ENCODE data around the gene ACSF3.
"Not testable (repeated sequence)": the region's sequence is repeated elsewhere in the genome, so short reads cannot be mapped to it uniquely, and the experiment has no call there.

The ACSF3 gene

DNA sequence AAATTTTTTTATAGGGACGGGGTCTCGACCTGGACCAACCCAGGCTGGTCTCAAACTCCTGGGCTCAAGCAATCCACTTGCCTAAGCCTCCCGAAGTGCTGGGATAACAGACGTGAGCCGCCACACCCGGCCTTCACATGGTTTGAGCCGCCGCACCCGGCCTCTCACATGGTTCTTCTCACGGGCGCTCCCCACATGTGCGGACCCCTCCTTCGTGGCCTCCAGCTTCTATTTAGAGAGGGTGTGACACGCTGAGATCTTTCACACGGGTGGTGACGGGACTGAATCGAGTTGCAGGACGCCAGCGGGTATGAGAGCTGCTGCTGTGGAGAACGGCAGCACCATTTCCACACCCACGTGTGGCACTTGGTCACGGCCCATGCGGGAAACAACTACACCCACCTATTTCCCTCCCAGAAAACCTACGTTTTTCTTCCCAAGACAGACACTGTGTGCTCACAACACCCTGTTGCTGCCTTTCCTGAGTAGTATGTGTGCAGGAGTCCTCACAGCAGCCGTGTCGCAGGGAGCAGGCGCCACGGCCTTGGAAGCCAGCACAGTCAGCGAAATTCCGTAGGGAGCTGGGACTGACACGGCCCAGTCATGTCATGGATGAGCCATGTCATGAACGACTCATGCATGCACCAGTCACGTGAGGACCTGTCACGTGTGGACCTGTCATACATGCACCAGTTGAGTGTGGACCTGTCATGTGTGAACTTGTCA lies 20.1 kb upstream of the ACSF3 start:
- DNase-seq (ENCODE audit: low spot score), result no peak

DNA sequence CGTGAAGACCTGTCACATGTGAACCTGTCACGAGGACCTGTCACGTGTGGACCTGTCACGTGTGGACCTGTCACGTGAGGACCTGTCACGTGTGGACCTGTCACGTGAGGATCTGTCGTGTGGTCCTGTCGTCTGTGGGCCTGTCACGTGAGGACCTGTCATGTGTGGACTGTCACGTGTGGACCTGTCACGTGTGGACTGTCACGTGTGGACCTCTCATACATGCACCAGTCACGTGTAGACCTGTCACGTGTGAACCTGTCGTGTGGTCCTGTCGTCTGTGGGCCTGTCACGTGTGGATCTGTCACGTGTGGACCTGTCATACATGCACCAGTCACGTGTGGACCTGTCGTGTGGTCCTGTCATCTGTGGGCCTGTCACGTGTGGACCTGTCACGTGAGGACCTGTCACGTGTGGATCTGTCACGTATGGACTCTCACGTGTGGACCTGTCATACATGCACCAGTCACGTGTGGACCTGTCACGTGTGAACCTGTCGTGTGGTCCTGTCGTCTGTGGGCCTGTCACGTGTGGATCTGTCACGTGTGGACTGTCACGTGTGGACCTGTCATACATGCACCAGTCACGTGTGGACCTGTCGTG lies 19.5 kb upstream of the ACSF3 start:
- DNase-seq (ENCODE audit: low spot score), result not testable (repeated sequence)

DNA sequence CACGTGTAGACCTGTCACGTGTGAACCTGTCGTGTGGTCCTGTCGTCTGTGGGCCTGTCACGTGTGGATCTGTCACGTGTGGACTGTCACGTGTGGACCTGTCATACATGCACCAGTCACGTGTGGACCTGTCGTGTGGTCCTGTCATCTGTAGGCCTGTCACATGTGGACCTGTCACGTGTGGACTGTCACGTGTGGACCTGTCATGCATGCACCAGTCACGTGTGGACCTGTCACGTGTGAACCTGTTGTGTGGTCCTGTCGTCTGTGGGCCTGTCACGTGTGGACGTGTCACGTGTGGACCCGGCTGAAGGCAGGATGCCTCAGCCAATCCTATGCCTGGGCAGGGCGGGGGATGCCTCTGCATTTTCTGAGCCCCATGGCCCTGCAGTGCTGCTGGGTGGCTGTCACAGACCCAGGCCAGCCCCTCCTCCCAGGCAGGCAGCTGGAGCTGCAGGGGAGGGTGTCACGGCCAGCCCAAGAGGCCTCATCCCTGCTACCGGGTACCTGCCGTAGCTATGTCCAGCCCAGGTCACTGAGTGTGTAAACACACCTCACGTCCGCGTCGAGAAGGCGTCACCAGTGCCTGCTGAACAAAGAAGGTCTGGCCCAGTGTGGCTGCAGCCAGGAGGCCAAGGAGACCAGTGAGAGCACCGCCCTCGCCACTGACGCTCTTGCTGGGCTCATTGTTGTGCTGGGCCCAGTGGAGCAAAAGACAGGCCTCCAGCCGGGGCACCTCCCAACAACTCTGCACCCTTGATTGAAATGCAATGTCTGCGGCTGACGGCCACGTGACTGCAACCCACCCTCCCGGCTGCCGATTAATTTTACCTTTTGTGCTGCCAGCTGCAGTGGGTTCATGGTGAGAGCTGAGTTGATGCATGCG lies 18.6 kb upstream of the ACSF3 start:
- DNase-seq (ENCODE audit: low spot score), result no peak

DNA sequence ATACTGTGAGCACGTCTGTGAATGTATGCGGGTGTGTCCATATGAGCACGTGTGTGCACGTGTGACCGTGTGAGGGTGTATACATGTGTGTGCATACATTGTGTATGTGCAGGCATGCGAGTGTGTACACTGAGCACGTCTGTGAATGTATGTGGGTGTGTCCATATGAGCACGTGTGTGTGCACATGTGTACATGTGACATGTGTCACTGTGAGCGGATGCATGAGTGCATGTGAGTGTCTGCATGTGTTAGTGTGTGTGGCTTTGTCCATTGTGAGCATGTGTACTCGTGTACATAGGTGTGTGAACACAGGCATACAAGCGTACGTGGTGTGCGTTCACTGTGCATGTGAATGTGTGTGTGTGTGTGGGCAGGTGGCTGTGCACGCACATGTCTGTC lies 17.5 kb upstream of the ACSF3 start:
- no peak for DNase-seq (ENCODE audit: low spot score)

DNA sequence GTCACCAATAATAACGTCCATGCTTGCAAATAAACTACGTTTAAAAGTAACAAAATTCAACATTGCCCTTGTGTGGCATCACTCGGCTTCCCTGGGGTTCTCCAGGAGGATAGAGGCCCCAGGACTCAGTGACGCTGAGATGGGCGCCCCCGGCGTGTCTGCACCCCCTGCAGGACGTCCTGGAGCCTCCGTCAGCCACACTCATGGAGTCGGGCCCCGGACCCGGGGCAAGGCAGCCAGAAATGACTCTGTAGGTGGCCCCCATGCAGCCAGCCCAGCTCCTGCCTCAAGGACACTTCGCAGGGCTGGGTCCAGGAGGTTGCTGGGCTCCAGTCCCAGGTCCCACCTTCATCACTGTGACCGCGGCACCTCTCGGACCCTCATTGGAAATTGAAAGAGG lies 16.6 kb upstream of the ACSF3 start:
- no peak for DNase-seq (ENCODE audit: low spot score)

DNA sequence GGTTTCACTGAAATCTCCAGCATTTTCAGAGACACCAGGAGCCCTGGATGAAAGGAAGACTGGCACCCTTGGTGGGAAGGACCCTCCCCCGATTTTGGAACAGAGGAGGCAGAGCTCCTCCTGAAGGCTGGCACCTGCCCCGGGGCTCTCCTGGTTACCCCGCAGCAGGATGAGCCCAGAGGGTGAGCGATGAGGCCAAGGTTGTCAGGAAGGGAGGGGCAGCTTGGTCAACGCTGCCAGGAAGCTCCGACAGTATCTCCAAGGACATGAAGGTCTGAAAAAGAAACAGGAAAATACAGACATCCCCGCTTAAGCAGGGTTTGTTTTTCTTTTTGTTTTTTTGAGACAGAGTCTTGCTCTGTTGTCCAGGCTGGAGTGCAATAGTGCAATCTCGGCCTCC lies 15.5 kb upstream of the ACSF3 start:
- no peak for DNase-seq (ENCODE audit: low spot score)

DNA sequence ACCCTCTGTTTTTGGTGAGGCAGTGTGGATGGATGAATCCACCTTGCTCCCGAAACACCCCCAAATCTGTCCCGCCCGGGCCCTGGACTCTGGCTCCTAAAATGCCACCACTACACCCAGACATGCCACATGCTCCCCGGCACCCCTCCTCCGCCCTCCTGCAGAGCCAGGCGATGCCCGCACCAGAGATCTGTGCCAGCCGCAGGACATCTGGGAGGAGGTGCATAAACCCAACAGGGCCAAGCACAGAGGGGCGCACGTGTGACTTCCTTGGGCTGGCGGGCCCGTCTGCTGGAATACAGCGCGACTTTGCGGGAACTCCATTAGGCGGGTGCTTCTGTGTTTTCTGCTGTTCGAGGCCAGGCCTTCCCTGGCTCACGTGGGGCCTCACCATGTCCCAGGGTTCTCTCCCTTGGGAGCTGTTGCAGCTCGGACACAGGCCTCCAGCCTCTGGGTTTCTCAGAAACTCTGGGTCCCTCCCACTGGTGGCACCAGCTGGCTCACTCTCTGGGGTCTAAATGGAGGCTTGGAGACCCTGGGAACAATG lies 14.1 kb upstream of the ACSF3 start:
- DNase-seq (ENCODE audit: low spot score), result no peak

DNA sequence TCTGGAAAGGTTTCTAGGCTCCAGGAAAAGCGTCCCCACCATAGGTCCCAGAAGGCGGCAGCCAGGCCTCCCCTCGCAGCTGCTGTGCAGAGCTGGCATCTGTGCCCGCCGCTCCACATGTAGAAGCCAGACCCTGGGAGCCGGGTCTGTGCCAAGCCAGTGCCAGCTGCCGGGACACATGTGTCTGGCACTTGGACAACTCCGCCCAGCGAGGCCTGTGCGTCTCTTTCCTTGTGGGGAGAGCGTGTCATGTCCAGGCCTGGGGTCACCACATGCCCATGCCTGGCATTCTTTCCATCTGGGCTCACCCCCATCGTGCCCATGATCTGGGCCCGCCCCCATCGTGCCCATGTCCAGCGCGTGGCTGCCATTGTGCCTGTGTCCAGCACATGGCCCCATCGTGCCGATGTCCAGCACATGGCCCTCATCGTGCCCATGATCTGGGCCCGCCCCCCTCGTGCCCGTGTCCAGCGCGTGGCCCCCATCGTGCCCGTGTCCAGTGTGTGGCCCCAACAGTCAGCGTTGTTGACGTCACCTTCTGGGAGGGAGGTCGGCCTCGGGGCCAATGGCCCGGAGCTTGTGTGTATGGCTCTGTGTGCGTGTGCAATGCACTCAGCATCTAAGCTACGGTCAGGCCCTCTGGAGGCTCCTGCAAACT lies 13.3 kb upstream of the ACSF3 start:
- DNase-seq (ENCODE audit: low spot score), result no peak

DNA sequence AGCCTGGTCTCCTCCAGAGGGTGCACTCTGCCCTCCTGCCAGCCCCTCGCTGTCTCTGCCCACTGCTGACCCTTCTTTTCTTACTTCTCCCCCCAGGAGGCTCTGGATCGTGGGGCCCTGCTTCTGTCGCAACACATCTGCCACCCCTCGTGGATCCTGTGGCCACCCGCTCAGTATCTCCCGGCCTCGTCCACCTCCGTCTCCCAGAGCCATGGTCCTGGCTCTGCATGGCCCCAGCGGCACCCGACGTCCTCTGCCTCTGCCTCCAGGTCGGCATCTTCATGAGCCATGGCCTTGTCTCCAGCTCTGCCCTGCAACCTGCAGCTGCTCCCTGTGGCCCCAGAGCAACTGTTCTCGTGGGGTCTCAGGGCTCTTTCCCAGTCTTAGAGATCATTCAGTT lies 12.1 kb upstream of the ACSF3 start:
- no peak for DNase-seq (ENCODE audit: low spot score)

DNA sequence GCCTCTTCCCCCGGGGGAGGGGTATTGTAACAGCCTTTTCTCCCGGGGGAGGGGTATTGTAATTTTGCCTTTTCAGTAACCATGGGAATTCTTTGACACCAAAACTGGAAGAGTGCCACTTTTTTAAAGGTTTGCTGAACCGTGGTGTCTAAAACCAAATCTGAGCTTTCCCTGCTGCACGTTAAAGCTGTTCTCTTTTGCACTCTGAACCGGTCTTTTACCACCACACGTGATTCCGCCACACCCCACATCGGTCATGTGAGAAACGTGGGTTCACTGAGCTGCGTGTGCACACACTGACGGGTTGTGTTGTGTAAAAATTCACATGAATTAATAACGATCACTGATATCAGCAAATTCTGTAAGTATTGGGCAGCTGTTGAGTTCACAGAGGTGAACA lies 9.2 kb upstream of the ACSF3 start:
- no peak for DNase-seq (ENCODE audit: low spot score)

DNA sequence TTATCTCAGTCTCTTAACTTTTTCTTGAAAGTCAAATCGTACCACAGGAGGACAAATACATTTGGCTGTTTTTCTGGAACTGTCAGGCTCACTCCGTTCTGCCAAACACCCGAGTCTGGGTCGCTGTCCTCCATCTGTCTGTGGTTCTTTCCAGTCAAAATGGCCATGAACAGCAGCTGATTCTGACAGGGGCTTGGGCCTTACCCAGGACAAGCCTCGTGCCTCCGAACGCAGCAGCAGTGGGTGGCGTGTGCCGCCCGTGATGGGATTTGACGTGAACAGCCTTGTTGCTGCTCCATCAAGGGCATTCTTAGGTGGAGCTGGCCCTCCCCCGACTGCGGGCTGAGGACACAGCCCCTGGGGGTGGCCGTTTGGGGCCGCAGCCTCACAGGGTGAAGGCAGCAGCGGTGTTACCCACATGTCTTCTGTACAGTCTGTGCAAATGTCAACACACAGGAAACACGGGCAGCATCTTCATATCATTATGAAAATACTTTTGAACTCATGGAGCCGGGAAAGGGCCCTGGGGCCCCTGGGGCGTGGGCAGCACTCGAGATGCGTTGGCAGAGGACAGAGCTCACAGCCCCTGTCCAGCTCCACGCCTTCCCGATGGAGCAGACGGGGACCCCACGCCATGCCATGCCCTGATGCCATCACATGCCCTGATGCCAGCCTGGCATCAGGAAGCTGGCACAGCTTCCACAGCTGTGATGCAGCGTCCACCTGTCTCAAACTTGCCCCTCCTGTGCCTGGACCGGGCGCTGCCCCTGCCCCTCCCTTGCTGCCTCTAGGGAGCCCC lies 8.6 kb upstream of the ACSF3 start:
- DNase-seq (ENCODE audit: low spot score), result no peak

DNA sequence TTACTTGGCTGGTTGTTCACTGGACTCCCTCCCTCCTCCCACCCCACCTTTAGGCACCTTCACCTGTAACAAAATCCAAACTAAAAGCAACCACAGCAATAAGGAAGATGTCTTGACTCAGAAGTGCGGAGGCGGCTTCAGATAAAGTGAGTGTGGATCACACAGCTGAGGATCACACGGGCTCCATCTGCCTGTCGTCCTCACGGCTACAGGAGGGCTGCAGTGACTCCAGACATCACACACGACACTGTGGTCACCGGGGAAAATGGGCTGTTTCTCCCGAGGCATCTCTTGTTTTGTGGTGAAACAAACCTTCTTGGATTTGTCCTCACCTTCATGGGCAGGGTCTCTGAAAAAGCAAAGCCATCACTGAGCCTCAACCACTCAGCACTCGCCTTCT lies 7.9 kb upstream of the ACSF3 start:
- DNase-seq (ENCODE audit: low spot score), result no peak

DNA sequence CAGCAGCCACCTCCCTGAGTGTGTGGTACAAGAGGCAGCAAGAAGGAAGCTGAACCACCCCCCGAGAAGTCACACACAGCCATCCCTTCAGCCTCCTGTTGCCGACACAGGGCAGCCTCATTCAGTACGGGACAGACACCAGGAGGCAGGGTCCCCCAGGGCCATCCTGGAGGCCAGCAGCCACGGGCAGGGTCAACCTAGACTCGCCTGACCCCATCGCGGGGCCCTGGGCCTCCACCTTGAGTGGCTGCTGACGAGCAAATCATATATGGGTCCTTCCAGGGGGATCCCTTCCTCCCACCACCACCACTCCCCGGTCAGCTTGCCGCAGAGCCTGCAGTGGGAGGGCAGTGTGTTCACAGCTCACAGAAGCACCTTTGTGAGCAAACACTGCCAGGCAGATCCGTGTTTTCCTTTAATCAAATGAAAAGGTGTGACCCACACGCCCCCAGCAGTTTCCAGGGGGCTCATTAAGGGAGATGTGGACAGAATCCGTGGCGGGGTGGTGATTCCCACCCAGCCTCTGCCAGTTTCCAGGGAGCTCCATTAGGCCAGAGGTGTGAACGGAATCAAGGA lies 5.6 kb upstream of the ACSF3 start:
- no peak for DNase-seq (ENCODE audit: low spot score)

DNA sequence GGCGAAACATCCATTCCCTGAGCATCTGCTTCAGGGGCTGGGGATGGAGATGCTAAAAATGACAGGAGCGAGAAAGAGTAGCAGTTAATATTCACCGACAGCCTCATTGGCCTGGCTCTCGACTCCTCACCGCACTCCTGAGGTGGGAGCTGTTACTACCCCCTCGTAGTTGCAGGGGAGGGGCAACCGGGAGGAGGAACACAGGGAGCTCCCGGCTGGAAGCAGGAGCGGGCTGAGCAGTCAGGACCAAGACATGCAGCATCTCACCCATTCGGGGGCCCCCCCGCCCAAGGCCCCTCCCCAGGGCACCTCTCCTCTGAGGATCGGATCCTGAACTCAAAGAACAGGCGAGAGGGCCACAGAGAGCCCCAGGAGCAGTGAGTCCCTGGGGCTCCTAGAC lies 4.5 kb upstream of the ACSF3 start:
- no peak for DNase-seq (ENCODE audit: low spot score)

DNA sequence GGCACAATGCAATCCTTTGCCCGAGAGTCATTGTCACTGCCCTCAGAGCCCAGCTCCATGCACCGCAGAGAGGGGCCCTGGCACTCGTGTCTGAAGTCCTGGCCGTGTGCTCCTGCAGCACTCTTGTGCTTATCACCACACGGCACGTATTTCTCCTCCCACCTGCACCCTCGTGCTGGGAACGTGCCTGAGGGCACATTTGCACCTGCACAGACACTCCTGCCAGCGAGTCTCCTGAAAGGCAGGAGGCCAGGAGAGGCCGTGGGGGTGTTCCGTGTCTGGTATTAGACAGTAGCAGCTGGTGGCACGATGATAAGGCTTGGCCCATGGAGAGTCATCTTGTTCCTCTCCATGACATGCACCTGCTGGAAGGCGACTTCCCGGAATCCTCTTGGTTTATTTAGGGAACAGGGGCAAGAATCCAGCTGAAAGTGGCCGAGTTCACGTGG lies 3.4 kb upstream of the ACSF3 start:
- no peak for DNase-seq (ENCODE audit: low spot score)

DNA sequence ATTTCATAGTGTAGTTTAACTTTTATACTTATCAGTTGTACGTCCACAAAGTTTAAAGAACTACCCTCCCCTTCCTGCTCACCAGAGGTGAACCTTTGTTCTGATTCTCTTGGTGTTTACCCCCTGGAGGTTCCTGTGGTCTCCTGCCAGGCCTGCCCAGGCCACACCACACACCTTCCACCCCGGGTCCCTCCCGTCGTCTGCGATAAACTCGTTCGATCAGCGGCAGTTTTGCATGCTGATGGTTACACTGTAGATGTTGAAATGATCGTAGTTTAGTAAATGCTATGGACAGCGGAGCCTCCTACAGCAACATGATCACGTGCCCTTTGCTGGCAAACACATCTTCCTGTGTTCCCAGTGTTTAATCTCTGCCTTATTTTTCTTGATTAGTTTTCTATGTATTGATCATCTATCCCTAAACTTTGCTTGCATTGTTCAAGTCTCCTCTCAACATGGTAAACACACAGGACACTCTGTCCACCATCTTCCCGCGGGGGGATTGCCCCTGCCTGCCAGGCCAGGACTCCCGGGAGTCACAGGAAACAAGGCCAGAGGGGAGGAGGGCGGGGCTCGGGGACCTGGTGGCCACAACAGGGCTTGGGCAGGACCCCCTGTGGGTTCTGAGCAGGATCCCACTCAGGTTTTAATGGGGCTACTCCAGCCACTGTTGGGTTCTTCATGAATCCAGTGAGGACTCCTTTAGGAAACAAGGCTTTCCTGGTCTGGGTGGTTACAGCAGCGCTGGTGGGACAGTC lies 2.8 kb upstream of the ACSF3 start:
- DNase-seq (ENCODE audit: low spot score), result no peak

DNA sequence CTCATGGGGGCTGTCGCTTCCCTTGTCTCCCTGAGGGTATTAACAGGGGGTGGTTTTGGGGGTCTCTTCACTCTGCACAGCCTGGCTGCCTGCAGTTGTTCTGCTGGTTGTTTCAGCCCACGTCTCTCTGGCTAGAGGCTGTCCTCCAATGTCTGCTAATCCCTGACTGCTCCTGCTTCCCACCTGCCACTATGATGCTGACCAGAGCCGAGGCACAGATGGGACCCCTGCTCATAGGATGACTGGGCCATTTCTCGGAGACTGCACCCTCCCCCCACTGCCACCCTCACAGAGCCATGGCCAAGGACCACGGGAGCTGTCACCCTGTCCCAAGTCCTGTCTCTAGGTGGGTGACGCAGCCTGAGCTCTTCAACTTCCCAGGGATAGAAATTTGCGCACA lies 1.6 kb upstream of the ACSF3 start:
- DNase-seq (ENCODE audit: low spot score), result no peak

DNA sequence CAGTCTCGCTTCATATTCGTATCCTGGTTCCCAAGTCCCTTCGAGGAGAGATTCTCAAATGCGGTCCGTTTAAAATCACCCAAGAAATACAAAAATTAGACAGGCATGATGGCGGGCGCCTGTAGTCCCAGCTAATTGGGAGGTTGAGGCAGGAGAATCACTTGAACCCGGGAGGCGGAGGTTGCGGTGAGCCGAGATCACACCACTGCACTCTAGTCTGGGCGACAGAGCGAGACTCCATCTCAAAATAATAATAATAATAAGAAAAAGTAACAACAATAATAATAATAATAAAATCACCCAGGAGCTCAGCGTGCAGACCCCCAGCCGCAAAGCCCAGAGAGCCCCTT lies 425 bp upstream of the ACSF3 start:
- not testable (repeated sequence) for DNase-seq (ENCODE audit: low spot score)

DNA sequence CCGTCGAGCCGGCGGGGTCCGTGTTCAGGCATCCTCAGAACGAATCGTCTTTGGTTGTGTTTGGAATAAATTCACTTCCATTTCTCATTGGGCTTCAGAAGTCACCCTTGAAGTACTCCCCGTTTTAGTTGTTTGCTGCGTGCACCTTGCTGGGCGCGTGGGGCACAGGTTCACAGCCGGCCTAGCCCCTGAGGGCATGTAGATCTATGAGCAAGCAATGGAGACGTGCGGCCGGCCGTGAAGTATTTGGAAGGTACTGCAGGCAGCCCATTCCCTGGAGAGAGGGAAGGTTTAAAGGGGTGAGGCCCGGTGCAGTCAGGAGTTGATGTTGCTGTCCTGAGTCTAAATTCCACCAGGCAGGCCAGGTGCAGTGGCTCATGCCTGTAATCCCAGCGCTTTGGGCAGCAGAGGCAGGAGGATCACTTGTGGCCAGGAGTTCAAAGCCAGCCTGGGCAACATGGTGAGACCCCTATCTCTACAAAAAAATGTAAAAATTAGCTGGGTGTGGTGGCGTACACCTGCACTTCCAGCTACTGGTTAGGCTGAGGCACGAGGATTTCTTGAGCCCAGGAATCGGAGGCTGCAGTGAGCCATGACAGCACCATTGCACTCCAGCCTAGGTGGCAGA lies 714 bp downstream of the ACSF3 start:
- no peak for DNase-seq (ENCODE audit: low spot score)

DNA sequence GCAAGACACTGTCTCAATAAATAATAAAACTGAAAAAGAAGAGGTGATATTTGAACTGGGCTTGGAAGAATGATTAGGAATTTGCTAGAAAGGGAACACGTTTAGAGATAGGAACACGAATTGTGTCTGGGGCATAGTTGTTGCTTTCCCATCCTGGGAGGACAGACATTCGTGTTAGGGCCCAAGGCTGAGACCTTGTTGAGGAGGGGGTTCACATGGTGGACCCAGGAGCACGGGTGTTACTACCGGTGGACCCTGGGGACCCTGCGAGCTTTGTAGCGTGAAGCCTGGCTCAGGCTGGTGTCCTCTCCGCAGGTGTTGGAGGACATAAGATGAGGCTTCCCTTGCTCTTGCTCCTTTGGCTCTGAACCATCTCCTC lies 1.2 kb downstream of the ACSF3 start:
- DNase-seq (ENCODE audit: low spot score), result no peak

Data from D341Med (cell line).